ENCODE data around the gene VN1R5. TPM values are rescaled to one million over a fixed set of nuclear protein-coding genes. Genes with fewer than 3 reads are reported as not detected.

VN1R5 gene
- total and polyA plus RNA-seq, 2 donors (not counting 3 experiments of a cell fraction or from before 2014, with no cell fraction given) = not detected

DNA sequence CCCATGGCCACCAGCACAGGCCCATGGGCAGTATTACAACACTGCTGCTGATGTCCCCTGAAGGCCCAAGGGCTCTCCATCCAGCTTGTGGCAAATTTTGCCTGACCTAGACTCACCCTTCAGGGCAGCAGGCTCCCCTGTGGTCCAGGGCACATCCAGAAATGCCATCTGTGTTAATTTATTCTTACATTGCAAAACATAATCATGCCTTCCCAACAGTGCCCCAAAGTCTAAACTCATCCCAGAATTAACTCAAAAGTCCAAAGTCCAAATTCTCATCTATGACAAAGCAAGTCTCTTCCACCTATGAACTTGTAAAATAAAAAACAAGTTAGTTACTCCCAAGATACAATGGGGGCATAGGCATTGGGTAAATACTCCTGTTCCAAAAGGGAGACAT, 13.3 kb downstream of the VN1R5 start:
- ChIA-PET POLR2A (no interaction called here), CTCF (no interaction called here)
- no peaks in the 10 kb centered on the region for H3K79me2 ChIP-seq (ENCODE audit: control insufficient read depth, insufficient read depth, low read length)

More for the DNA sequence above, 13.3 kb downstream of the VN1R5 start:
- no peak for DNase-seq (ENCODE audit: low read depth, low spot score)
- no peak for FAIRE-seq
- H3K36me3 ChIP-seq (ENCODE audit: control insufficient read depth in 2 of 2, extremely low read depth in 1 of 2, insufficient read depth in 2 of 2, low read length in 2 of 2) = no peaks in the 10 kb centered on the region
- H3K9me1 ChIP-seq (replicated peaks; ENCODE audit: control insufficient read depth, extremely low read depth, insufficient read depth, low read length) = no peaks in the 10 kb centered on the region
- BruUV-seq (replicated peaks) = no TSS peak
- no peak overlapping the region for H2AFZ ChIP-seq (ENCODE audit: low read depth, low read length)
- H4K20me1 ChIP-seq (replicated peaks; ENCODE audit: control insufficient read depth, extremely low read depth, insufficient read depth, low read length) = no peaks in the 10 kb centered on the region
- no peak overlapping the region for H3K9ac ChIP-seq (replicated peaks; ENCODE audit: extremely low read depth, insufficient read depth, low read length)
- no peaks in the 10 kb centered on the region for H3K9me3 ChIP-seq (replicated peaks; ENCODE audit: control insufficient read depth, insufficient read depth, low read length)
- TF ChIP-seq MYC (IDR thresholded peaks at IDR 0.05; ENCODE audit: low read depth, low read length) (no peak), JUN (IDR thresholded peaks at IDR 0.05; ENCODE audit: borderline replicate concordance, insufficient read depth, insufficient read length, low read depth) (no peak), FOS (IDR thresholded peaks at IDR 0.05; ENCODE audit: borderline replicate concordance, insufficient read depth, low read length) (no peak), EZH2 (IDR thresholded peaks at IDR 0.05; ENCODE audit: borderline replicate concordance, low read depth, low read length, severe bottlenecking) (no peak), GATA2 (IDR thresholded peaks at IDR 0.05; ENCODE audit: insufficient read depth, insufficient read length, low read depth, low read length) (no peak), POLR2A (IDR thresholded peaks at IDR 0.05; ENCODE audit: low read depth, low read length) (no peak), POLR2AphosphoS5 (IDR thresholded peaks at IDR 0.05; ENCODE audit: insufficient read depth, low read depth, low read length) (no peak)
- TF ChIP-seq, protein P1, sequence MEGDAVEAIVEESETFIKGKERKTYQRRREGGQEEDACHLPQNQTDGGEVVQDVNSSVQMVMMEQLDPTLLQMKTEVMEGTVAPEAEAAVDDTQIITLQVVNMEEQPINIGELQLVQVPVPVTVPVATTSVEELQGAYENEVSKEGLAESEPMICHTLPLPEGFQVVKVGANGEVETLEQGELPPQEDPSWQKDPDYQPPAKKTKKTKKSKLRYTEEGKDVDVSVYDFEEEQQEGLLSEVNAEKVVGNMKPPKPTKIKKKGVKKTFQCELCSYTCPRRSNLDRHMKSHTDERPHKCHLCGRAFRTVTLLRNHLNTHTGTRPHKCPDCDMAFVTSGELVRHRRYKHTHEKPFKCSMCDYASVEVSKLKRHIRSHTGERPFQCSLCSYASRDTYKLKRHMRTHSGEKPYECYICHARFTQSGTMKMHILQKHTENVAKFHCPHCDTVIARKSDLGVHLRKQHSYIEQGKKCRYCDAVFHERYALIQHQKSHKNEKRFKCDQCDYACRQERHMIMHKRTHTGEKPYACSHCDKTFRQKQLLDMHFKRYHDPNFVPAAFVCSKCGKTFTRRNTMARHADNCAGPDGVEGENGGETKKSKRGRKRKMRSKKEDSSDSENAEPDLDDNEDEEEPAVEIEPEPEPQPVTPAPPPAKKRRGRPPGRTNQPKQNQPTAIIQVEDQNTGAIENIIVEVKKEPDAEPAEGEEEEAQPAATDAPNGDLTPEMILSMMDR (IDR thresholded peaks at IDR 0.05; ENCODE audit: extremely low read depth in 1 of 2, insufficient read depth in 1 of 2, low read depth in 1 of 2, low read length in 2 of 2) = no peak
- TF ChIP-seq, protein P2, sequence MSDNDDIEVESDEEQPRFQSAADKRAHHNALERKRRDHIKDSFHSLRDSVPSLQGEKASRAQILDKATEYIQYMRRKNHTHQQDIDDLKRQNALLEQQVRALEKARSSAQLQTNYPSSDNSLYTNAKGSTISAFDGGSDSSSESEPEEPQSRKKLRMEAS (IDR thresholded peaks at IDR 0.05; ENCODE audit: insufficient read depth, insufficient read length) = no peak
- dilution Hi-C loops (cut with MboI; ENCODE audit: extremely low pct_ligation_motif_present, low sequenced_read_pairs) (no loop called here), intact Hi-C loops (cut with micrococcal nuclease) (no loop called here)
- H3K4me1 ChIP-seq (ENCODE audit: control insufficient read depth, extremely low read depth, insufficient read depth, low read length) = no peaks in the 10 kb centered on the region
- H3K27ac ChIP-seq (ENCODE audit: insufficient read depth, low read depth, low read length) = no peak overlapping the region
- H3K4me2 ChIP-seq (ENCODE audit: insufficient read depth, low read length) = no peak overlapping the region
- no peaks in the 10 kb centered on the region for H3K27me3 ChIP-seq (ENCODE audit: control insufficient read depth in 2 of 2, insufficient read depth in 2 of 2, low read length in 2 of 2)
- H3K4me3 ChIP-seq (replicated peaks in 1 of 3; ENCODE audit: insufficient read depth in 1 of 3, low read depth in 1 of 3, low read length in 3 of 3) = no peak overlapping the region

Measured in endothelial cell of umbilical vein (primary cell).